Epithelial cell of proximal tubule (primary cell): ENCODE measurements around the gene AMOTL1. TPM values are rescaled to one million over a fixed set of nuclear protein-coding genes. Genes with fewer than 3 reads are reported as not detected.

Experiments used
- DNase-seq: peaks from one replicate; pipeline ENCODE4 v3.0.0-alpha.2; 2011; ENCODE audit warnings: low read depth
- H3K4me3 ChIP-seq: 2 replicates; pipeline ENCODE4 v1.5.1; 2011; ENCODE audit warnings: low read depth, mild to moderate bottlenecking, low read length
- total RNA-seq: library from RNA; depleted of rRNA; stranded (reverse); fragments of >200 nt; gene quantifications from 2 replicates; pipeline ENCODE4 v1.2.3, GENCODE V29; 2015
- TF ChIP-seq, protein P1 (sequence below): conservative IDR thresholded peaks from 2 replicates; pipeline ENCODE4 v1.5.1; 2012; ENCODE audit warnings: low read depth, mild to moderate bottlenecking, low read length

AMOTL1 gene
- total RNA-seq, 1 donor from 2014 or later, result 31.8 TPM

DNA sequence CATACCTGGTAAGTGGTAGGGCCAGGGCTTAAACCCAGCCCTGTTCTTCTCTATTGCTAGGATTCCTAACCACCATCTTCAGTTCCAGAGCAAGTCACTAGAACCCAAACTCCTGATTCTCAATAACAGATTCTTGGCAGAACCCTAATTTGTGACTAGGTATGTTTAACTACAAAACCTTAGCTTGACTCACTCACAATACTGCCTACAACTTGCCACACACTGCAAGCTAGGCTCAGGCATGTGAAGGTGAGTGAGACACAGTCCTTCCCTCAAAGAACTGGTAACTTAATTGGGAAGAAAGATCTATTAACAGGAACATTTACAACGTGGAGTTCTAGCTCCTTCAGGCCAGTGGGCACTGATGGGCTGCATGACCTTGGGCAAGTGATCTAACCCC is 14.5 kb upstream of the AMOTL1 start:
- TF ChIP-seq, protein P1, sequence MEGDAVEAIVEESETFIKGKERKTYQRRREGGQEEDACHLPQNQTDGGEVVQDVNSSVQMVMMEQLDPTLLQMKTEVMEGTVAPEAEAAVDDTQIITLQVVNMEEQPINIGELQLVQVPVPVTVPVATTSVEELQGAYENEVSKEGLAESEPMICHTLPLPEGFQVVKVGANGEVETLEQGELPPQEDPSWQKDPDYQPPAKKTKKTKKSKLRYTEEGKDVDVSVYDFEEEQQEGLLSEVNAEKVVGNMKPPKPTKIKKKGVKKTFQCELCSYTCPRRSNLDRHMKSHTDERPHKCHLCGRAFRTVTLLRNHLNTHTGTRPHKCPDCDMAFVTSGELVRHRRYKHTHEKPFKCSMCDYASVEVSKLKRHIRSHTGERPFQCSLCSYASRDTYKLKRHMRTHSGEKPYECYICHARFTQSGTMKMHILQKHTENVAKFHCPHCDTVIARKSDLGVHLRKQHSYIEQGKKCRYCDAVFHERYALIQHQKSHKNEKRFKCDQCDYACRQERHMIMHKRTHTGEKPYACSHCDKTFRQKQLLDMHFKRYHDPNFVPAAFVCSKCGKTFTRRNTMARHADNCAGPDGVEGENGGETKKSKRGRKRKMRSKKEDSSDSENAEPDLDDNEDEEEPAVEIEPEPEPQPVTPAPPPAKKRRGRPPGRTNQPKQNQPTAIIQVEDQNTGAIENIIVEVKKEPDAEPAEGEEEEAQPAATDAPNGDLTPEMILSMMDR, result no peak
- H3K4me3 ChIP-seq, result no peak overlapping the region
- DNase-seq, result no peak

DNA sequence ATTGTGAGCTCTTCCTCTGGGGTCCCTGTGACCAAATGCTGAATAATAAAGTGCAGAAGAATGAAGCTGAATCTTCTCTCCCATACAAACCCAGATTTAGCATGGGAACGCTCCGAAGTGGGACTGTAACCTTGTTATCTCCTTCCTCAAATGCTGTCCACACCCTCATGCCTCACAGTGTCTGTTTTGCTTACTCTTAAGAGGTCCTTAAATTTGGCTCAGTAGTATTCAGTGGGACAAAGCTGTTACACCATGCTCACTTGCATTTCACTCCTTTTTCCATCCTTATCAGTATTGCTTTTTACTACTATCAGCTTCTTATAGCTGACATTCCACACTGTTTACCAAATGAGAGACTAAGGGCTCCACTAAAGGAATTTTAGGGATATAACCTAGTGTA is 13.8 kb upstream of the AMOTL1 start:
- TF ChIP-seq, protein P1, result no peak
- no peak for DNase-seq
- H3K4me3 ChIP-seq, result no peak overlapping the region

DNA sequence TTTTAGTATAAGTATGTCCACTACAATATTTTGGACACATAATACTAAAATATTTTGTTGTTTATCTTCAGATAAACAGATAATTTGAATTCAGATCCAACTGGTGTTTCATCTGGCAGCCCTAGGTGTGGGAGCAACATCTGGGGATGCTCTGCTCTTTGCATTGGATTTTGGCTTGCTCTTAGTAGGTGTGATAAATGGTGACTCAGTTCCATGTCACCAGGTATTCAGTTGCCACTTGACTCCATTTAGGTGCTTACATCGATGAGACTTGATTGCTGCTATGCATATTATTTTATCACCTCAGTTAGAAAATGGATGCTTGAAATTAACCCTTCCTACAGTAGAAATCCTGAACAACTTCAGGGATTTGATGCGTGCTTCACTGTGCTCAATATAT is 13.3 kb upstream of the AMOTL1 start:
- DNase-seq, result no peak
- TF ChIP-seq, protein P1, result no peak

DNA sequence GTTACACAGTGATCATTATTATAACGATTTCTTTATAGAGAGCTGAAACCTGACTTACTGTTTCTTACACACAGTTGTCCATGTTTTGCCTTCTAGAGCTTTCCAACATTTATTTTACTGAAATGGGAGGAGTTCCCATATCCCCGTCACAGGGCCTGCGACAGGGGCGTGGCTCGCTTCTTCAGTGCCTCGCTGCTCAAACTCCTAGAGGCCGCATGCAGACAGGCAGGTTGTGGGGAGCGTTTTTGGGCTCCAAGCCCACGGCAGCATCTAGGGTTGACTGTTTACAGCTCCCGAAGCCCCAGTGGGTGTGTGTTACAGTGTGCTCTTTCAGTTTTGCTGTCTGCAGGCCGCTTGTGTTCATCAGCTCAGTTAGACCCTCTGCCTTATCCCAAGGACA is 12.7 kb upstream of the AMOTL1 start:
- TF ChIP-seq, protein P1, result no peak
- no peak for DNase-seq
- no peak overlapping the region for H3K4me3 ChIP-seq

More for the DNA sequence above, 13.3 kb upstream of the AMOTL1 start:
- no peak overlapping the region for H3K4me3 ChIP-seq

GRCh38 chr11:94757037-94757735 is 11.0 kb upstream of the AMOTL1 start:
- TF ChIP-seq, protein P1, result no peak
- no peak for DNase-seq
- H3K4me3 ChIP-seq, result no peak overlapping the region

DNA sequence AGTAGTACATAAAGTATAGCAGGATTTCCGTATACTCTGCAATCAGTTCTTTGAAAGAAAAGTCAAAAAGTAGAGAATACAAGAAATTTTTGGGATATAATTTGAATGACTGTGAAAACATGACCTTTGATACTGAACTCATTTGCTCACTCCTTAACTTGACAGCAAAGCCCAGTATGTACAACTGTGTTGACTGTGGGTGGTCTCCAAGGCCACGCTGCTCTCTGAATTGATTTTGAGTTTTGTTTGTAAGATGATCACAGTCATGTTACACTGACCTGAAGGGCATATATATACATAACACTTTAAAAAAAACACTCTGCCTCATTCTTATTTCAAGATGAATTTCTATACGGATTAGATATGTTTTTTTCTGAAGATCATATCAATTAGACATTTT is 9.5 kb upstream of the AMOTL1 start:
- TF ChIP-seq, protein P1, result no peak
- DNase-seq, result no peak
- no peak overlapping the region for H3K4me3 ChIP-seq

DNA sequence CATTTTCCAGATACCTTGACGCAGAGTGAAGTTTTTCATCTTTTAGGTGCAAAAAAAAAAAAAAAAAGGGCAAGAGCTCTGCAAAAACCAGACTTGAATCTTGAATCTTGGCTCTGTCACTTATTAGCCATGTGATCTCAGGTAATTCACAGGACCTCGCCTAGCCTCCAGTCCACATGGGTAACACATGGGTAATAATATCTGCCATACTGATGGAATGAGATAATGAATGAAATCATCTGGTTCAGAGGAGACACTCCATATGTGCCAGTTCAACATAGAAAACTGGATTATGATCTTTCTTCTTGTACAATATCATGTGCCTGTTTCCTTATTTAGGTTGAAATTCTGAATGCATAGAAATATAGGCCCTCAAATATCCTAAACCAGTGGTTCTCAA is 8.6 kb upstream of the AMOTL1 start:
- H3K4me3 ChIP-seq, result no peak overlapping the region
- no peak for DNase-seq
- TF ChIP-seq, protein P1, result no peak
